Ovary (tissue), 9 donors: ENCODE measurements around the gene TMEM232. TPM values are rescaled to one million over a fixed set of nuclear protein-coding genes. Genes with fewer than 3 reads are reported as not detected.

Source experiments
- DNase-seq, 5 donors: peaks; one replicate each; pipeline ENCODE4 v3.0.0-alpha.2; 2019 to 2020
- H3K27ac ChIP-seq, 2 donors: fragments of 200-600 bp; one replicate each; pipeline versions ENCODE4 v1.5.1 to v1.8.0; 2019 to 2022
- H3K27me3 ChIP-seq: fragments of 200-600 bp; one replicate; pipeline ENCODE4 v1.8.0; 2022
- H3K36me3 ChIP-seq: fragments of 200-600 bp; sonication (generic); one replicate; pipeline ENCODE4 v1.5.1; 2019
- H3K4me1 ChIP-seq: one replicate; pipeline ENCODE4 v1.8.1; 2013; ENCODE audit warnings: mild to moderate bottlenecking, moderate library complexity; ENCODE audit not compliant: insufficient read depth
- H3K4me3 ChIP-seq: fragments of 200-600 bp; sonication (generic); one replicate; pipeline ENCODE4 v1.5.1; 2017
- H3K9me3 ChIP-seq, 2 donors: fragments of 200-600 bp in 1 of 2; sonication (generic) in 1 of 2; one replicate each; pipeline versions ENCODE4 v1.5.1 to v1.8.1; 2013 to 2019; ENCODE audit warnings: mild to moderate bottlenecking in 1 of 2, moderate library complexity in 1 of 2
- EP300 ChIP-seq: sonication (generic); formaldehyde crosslinking; IDR thresholded peaks from one replicate; pipeline ENCODE4 v1.6.1; 2017; ENCODE audit warnings: antibody characterized with exemption
- POLR2A ChIP-seq: fragments of 450-650 bp; IDR thresholded peaks from one replicate; pipeline ENCODE4 v1.6.1; 2017; ENCODE audit warnings: antibody characterized with exemption, mild to moderate bottlenecking, moderate library complexity
- WGBS, 3 donors: extraction: QIAGEN DNeasy Blood & Tissue Kit in 1 of 3; methylation state at CpG; one replicate each; pipeline versions ENCODE4 v1.1.5 to v1.1.7; 2013 to 2017; 5-methylcytosine and 5-hydroxymethylcytosine counted together
- intact Hi-C, 4 donors: fragments of 100-400 bp; cut with DNase I; formaldehyde crosslinking; loops; one replicate each; pipeline versions ENCODE4 v1.11.0 to v1.15.1; 2022 to 2023
- polyA plus RNA-seq, 2 donors: library from polyadenylated mRNA; stranded (reverse); fragments of 200-250 nt in 1 of 2; fragments of 350-450 nt in 1 of 2; fragmentation: Illumina TruSeq in 1 of 2; extraction: RNeasy Lipid Tissue Mini Kit (QIAGEN cat#74804) in 1 of 2; gene quantifications; one replicate each; pipeline ENCODE4 v1.2.3, GENCODE V29; 2013 to 2014
- total RNA-seq, 7 donors: library from RNA; depleted of rRNA in 2 of 7; stranded (reverse); fragments of >200 nt in 2 of 7; fragmentation: NEBNext Ultra II Directional in 3 of 7; extraction: Animal tissue kit (Norgen Biotek cat#: 25700) in 3 of 7; gene quantifications; one replicate each; pipeline versions ENCODE4 v1.1.0 to v1.2.4, GENCODE V29; 2016 to 2023
- TF ChIP-seq, protein P1 (sequence below), 3 donors: fragments of 450-650 bp in 2 of 3; fragments of 200-600 bp in 1 of 3; IDR thresholded peaks; one replicate each; pipeline versions ENCODE4 v1.5.1 to v1.8.0; 2016 to 2022; ENCODE audit warnings: antibody characterized with exemption in 3 of 3, mild to moderate bottlenecking in 1 of 3
- donor health status: DM: no; HTN: no; CAD: no; lungs with moderate emphysema.
- donor health status: DM: no; HTN: no; CAD: no.
- donor health status: Bipolar disorder and iron deficiency.
- donor health status: DM: yes; HTN: yes; CAD: no.
- donor health status: DM: no; HTN: no; CAD: no.
- donor health status: DM: yes; HTN: yes; CAD: no.

TMEM232 gene
- total and polyA plus RNA-seq, 9 donors, result 0.70 to 23.6 (median 2.8) TPM

DNA sequence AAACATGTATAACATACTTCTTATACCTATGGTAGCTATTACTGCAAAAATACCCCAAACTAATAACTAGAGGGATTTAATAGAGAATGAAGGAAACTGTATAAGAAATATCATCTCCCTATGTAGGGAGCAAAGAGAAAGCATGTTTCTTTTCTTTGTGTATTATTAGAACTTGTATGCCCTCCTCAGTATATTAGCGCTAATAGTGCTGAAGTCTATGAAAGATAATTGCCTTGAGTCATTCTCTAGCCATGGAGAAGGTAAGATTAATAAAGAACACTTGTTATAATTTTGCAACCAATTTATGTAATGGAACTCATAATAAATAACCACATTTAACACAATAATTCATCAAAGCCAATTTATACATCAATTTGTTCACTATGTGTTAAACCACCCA is 329.2 kb downstream of the TMEM232 start:
- Histone ChIP-seq H3K27me3 (no peaks in the 10 kb centered on the region), H3K9me3 (no peaks in the 10 kb centered on the region), H3K36me3 (no peaks in the 10 kb centered on the region), H3K4me1 (no peaks in the 10 kb centered on the region), H3K27ac (no peak overlapping the region), H3K4me3 (no peak overlapping the region)
- TF ChIP-seq EP300 (no peak), POLR2A (no peak)
- TF ChIP-seq, protein P1, sequence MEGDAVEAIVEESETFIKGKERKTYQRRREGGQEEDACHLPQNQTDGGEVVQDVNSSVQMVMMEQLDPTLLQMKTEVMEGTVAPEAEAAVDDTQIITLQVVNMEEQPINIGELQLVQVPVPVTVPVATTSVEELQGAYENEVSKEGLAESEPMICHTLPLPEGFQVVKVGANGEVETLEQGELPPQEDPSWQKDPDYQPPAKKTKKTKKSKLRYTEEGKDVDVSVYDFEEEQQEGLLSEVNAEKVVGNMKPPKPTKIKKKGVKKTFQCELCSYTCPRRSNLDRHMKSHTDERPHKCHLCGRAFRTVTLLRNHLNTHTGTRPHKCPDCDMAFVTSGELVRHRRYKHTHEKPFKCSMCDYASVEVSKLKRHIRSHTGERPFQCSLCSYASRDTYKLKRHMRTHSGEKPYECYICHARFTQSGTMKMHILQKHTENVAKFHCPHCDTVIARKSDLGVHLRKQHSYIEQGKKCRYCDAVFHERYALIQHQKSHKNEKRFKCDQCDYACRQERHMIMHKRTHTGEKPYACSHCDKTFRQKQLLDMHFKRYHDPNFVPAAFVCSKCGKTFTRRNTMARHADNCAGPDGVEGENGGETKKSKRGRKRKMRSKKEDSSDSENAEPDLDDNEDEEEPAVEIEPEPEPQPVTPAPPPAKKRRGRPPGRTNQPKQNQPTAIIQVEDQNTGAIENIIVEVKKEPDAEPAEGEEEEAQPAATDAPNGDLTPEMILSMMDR (IDR thresholded peaks at IDR 0.05), result no peak
- 91 to 98% (median 98%) methylated on average over 1 of the region's 1 CpG for WGBS, 3 donors
- no peak for DNase-seq
- intact Hi-C loops, result no loop called here

DNA sequence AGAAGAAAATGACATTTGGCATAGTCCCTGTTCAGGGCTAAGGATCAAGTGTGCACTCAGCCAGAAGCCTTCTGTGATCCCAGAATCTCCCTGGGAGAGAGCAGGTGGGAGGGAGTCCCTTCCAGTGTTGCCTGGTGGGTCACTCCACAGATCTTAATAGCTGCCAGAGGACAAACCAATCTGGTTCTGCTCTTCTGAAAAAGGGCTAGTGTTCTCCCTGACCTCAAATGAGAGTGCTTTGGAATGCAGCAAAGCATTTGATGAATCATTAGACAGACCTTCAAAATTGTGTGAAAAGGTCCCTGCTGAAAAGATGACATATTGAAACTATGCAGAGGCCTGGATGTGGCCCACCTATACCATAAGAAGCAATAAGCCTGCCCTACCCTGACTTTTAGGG is 339.7 kb downstream of the TMEM232 start:
- intact Hi-C loops, result no loop called here
- Histone ChIP-seq H3K27ac (no peak overlapping the region), H3K9me3 (no peaks in the 10 kb centered on the region), H3K36me3 (no peaks in the 10 kb centered on the region), H3K4me3 (no peak overlapping the region), H3K27me3 (no peaks in the 10 kb centered on the region), H3K4me1 (no peaks in the 10 kb centered on the region)
- no peak for DNase-seq
- TF ChIP-seq EP300 (no peak), POLR2A (no peak)
- TF ChIP-seq, protein P1 (IDR thresholded peaks at IDR 0.05), result no peak

DNA sequence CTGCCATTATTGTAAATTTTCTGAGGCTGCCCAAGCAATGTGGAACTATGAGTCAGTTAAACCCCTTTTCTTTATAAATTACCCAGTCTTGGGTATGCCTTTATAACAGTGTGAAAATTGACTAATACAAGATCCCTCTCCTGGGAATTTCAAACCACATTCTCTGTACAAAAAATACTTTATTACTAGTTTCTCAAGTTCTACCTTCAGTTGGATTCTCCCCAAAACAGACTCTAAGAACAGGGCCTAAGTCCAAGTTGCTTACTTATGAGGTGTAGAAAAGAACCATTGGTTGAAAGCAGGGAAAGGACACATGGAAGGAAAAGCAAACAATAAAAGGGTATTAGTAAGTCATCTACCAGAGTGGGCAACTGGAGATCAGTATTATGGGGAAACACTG is 343.2 kb downstream of the TMEM232 start:
- no peak for DNase-seq
- Histone ChIP-seq H3K4me1 (no peaks in the 10 kb centered on the region), H3K4me3 (no peak overlapping the region), H3K27me3 (no peaks in the 10 kb centered on the region), H3K36me3 (no peaks in the 10 kb centered on the region), H3K27ac (no peak overlapping the region), H3K9me3 (no peaks in the 10 kb centered on the region)
- TF ChIP-seq, protein P1 (IDR thresholded peaks at IDR 0.05), result no peak
- TF ChIP-seq POLR2A (no peak), EP300 (no peak)
- intact Hi-C loops, result no loop called here

DNA sequence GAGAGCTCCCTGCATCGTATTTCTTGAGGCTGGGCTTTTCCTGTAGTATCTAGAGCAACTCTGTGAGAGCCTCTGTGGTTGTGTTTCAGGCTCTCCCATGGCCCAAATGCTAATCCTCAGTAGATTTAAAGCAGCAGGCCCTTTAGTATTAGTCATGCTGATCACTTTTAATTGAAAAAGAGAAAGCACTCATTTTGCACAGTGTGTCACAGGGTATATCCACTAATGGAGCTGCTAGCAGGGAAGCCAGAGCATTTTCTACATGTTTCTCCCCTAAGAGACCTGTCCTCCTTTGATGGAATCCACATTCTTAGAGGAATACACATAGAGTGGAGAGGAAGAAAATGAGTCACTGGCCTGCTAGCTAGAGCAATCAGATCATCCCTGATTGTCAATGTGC is 348.5 kb downstream of the TMEM232 start:
- H3K36me3 ChIP-seq, result no peaks in the 10 kb centered on the region
- no peak for TF ChIP-seq EP300
- TF ChIP-seq, protein P1 (IDR thresholded peaks at IDR 0.05), result no peak
- TF ChIP-seq POLR2A, result no peak
- H3K4me1 ChIP-seq, result no peaks in the 10 kb centered on the region
- no peak for DNase-seq
- H3K9me3 ChIP-seq, result no peaks in the 10 kb centered on the region
- no peaks in the 10 kb centered on the region for H3K27me3 ChIP-seq
- WGBS, 3 donors, result 29 to 55% (median 38%) methylated on average over 1 of the region's 1 CpG
- no peak overlapping the region for H3K27ac ChIP-seq
- no peak overlapping the region for H3K4me3 ChIP-seq
- intact Hi-C loops, result no loop called here

DNA sequence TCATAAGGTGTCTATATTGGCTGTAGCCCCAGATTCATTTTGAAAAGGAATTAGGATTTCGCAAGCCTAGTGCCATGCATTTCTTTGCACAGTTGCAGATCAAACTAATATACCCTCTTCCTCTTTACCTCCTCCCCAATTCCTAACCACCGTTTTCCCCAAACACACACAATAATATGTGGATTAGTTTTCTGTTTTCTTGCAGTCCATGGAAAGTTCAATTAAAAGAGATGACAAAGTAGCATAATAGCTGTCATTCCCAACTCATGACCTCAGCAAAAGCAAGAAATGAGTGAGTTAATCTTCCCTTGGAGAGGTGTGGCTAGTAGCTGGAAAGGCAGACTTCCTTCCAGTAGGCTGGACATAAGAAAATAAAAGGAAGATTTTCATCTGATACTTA is 349.1 kb downstream of the TMEM232 start:
- intact Hi-C loops, result no loop called here
- 77 to 87% (median 80%) methylated on average over 2 of the region's 2 CpGs for WGBS, 3 donors
- TF ChIP-seq, protein P1 (IDR thresholded peaks at IDR 0.05), result no peak
- no peak for TF ChIP-seq POLR2A
- TF ChIP-seq EP300, result no peak

More for the DNA sequence above, 349.1 kb downstream of the TMEM232 start:
- Histone ChIP-seq H3K27ac (no peak overlapping the region), H3K9me3 (no peaks in the 10 kb centered on the region), H3K4me1 (no peaks in the 10 kb centered on the region), H3K4me3 (no peak overlapping the region), H3K27me3 (no peaks in the 10 kb centered on the region), H3K36me3 (no peaks in the 10 kb centered on the region)
- no peak for DNase-seq
